Measurements from ENCODE around the gene SPEF2. TPM values are rescaled to one million over a fixed set of nuclear protein-coding genes. Genes with fewer than 3 reads are reported as not detected.

Gene SPEF2
- total RNA-seq, 1 donor from 2014 or later = 3.4 TPM

DNA sequence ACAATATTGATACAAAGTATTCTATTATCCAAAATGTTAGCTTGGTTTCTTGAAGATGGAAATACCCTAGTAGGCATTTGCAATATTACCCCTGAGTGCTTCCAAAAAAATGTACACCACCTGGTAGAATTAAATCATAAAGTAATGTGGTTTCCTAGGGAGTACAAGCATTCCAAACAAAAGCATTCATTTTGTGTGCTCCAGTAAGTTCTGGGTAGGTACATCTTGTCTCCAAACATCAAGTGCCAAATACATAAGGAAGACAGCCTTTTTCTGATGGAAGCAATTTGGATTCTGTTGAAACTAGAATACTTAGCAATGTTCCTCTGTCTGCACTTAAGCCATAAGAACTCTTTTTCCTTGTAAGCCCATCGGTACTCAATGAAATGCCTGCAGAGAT lies 165.9 kb downstream of the SPEF2 start:
- H3K36me3 ChIP-seq (ENCODE audit: insufficient read depth, low read length) = no peaks in the 10 kb centered on the region
- H2AFZ ChIP-seq (ENCODE audit: low read depth, low read length) = no peak overlapping the region
- no peaks in the 10 kb centered on the region for H4K20me1 ChIP-seq (ENCODE audit: insufficient read depth, low read length)
- FAIRE-seq (no peak), DNase-seq (ENCODE audit: low read depth) (no peak)
- Mint-ChIP-seq H3K4me3 (ENCODE audit: unreplicated experiment) (no peak overlapping the region), H3K4me1 (ENCODE audit: low read depth, unreplicated experiment) (peaks cover 14% of the 10 kb centered on the region), H3K36me3 (ENCODE audit: low read depth, unreplicated experiment) (no peaks in the 10 kb centered on the region), H3K27ac (ENCODE audit: unreplicated experiment) (no peak overlapping the region), H3K9me3 (ENCODE audit: unreplicated experiment) (peaks cover 5% of the 10 kb centered on the region), H3K27me3 (ENCODE audit: low read depth, unreplicated experiment) (no peaks in the 10 kb centered on the region)
- no peak for TF ChIP-seq EZH2 (IDR thresholded peaks at IDR 0.05; ENCODE audit: insufficient read depth, low read length)
- TF ChIP-seq, protein P1, sequence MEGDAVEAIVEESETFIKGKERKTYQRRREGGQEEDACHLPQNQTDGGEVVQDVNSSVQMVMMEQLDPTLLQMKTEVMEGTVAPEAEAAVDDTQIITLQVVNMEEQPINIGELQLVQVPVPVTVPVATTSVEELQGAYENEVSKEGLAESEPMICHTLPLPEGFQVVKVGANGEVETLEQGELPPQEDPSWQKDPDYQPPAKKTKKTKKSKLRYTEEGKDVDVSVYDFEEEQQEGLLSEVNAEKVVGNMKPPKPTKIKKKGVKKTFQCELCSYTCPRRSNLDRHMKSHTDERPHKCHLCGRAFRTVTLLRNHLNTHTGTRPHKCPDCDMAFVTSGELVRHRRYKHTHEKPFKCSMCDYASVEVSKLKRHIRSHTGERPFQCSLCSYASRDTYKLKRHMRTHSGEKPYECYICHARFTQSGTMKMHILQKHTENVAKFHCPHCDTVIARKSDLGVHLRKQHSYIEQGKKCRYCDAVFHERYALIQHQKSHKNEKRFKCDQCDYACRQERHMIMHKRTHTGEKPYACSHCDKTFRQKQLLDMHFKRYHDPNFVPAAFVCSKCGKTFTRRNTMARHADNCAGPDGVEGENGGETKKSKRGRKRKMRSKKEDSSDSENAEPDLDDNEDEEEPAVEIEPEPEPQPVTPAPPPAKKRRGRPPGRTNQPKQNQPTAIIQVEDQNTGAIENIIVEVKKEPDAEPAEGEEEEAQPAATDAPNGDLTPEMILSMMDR (IDR thresholded peaks at IDR 0.05; ENCODE audit: insufficient read depth, low read depth, low read length) = no peak
- no peak overlapping the region for H3K4me3 ChIP-seq (ENCODE audit: insufficient read depth, low read depth, low read length)
- no peaks in the 10 kb centered on the region for H3K79me2 ChIP-seq (ENCODE audit: insufficient read depth, low read length)
- H3K27me3 ChIP-seq (ENCODE audit: insufficient read depth, low read length) = no peaks in the 10 kb centered on the region
- H3K9ac ChIP-seq (ENCODE audit: low read length) = no peak overlapping the region
- no peaks in the 10 kb centered on the region for H3K4me1 ChIP-seq (ENCODE audit: insufficient read depth, low read length)
- no peaks in the 10 kb centered on the region for H3K9me3 ChIP-seq (ENCODE audit: insufficient read depth, low read depth, low read length)
- no peak overlapping the region for H3K27ac ChIP-seq (ENCODE audit: low read depth, low read length)
- no peak overlapping the region for H3K4me2 ChIP-seq (ENCODE audit: low read length)

DNA sequence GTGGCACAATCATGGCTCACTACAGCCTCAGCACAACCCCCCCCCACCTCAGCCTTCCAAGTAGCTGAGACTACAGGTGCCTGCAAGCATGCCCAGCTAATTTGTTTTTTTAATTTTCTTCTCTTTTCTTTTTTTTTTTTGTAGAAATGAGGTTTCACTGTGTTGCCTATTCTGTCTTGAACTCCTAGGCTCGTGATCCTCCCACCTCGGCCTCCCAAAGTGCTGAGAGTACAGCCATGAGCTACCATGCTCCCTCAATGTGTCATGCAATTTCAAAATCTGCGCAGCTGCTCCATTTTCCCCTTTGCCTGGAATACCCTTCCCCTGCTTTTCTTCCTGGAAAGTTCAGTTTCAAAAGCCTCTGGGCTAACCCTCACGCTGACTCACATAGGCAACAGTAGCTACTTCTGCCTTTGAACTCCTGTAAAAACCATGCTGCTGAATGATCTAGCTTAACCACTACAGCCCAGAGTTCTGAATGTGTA lies 168.0 kb downstream of the SPEF2 start:
- Mint-ChIP-seq H3K9me3 (ENCODE audit: unreplicated experiment) (peaks cover 7% of the 10 kb centered on the region), H3K36me3 (ENCODE audit: low read depth, unreplicated experiment) (no peaks in the 10 kb centered on the region), H3K4me1 (ENCODE audit: low read depth, unreplicated experiment) (peaks cover 15% of the 10 kb centered on the region), H3K4me3 (ENCODE audit: unreplicated experiment) (no peak overlapping the region), H3K27ac (ENCODE audit: unreplicated experiment) (peak overlapping the region; percentile 16), H3K27me3 (ENCODE audit: low read depth, unreplicated experiment) (no peaks in the 10 kb centered on the region)
- no peak overlapping the region for H3K4me3 ChIP-seq (ENCODE audit: insufficient read depth, low read depth, low read length)
- H3K27ac ChIP-seq (ENCODE audit: low read depth, low read length) = no peak overlapping the region
- H3K27me3 ChIP-seq (ENCODE audit: insufficient read depth, low read length) = no peaks in the 10 kb centered on the region
- DNase-seq (ENCODE audit: low read depth) = no peak
- TF ChIP-seq, protein P1 (IDR thresholded peaks at IDR 0.05; ENCODE audit: insufficient read depth, low read depth, low read length) = no peak
- TF ChIP-seq EZH2 (IDR thresholded peaks at IDR 0.05; ENCODE audit: insufficient read depth, low read length) = no peak
- H3K9me3 ChIP-seq (ENCODE audit: insufficient read depth, low read depth, low read length) = no peaks in the 10 kb centered on the region
- no peak for FAIRE-seq
- H3K4me2 ChIP-seq (ENCODE audit: low read length) = no peak overlapping the region
- H3K79me2 ChIP-seq (ENCODE audit: insufficient read depth, low read length) = no peaks in the 10 kb centered on the region
- H2AFZ ChIP-seq (ENCODE audit: low read depth, low read length) = no peak overlapping the region
- H4K20me1 ChIP-seq (ENCODE audit: insufficient read depth, low read length) = no peaks in the 10 kb centered on the region
- no peak overlapping the region for H3K9ac ChIP-seq (ENCODE audit: low read length)
- H3K36me3 ChIP-seq (ENCODE audit: insufficient read depth, low read length) = no peaks in the 10 kb centered on the region
- no peaks in the 10 kb centered on the region for H3K4me1 ChIP-seq (ENCODE audit: insufficient read depth, low read length)

DNA sequence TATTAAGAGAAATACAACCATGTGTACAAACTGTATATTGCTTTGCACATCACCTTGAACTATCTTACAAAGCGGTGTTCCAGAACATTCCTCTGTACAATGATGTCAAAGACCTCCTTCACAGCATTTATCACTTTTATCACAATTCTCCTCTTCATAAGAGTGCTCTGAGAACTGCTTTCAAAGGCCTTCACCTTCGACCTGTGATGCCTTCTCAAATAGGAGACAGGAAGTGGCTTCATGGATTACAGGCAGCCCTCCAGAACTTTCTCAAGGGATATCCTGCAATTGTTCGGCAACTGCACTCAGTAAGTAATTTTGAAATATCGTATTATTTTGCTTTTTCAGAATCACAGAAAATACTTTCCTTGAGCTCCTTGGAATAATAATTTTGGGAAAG lies 171.1 kb downstream of the SPEF2 start:
- no peaks in the 10 kb centered on the region for H3K27me3 ChIP-seq (ENCODE audit: insufficient read depth, low read length)
- no peak overlapping the region for H3K4me3 ChIP-seq (ENCODE audit: insufficient read depth, low read depth, low read length)
- H3K4me2 ChIP-seq (ENCODE audit: low read length) = no peak overlapping the region
- no peak for DNase-seq (ENCODE audit: low read depth)
- no peaks in the 10 kb centered on the region for H3K36me3 Mint-ChIP-seq (ENCODE audit: low read depth, unreplicated experiment)
- H3K36me3 ChIP-seq (ENCODE audit: insufficient read depth, low read length) = no peaks in the 10 kb centered on the region
- H3K4me1 ChIP-seq (ENCODE audit: insufficient read depth, low read length) = no peaks in the 10 kb centered on the region
- no peaks in the 10 kb centered on the region for H3K9me3 ChIP-seq (ENCODE audit: insufficient read depth, low read depth, low read length)
- no peaks in the 10 kb centered on the region for H3K79me2 ChIP-seq (ENCODE audit: insufficient read depth, low read length)
- H3K27ac ChIP-seq (ENCODE audit: low read depth, low read length) = no peak overlapping the region
- FAIRE-seq = no peak
- no peak for TF ChIP-seq EZH2 (IDR thresholded peaks at IDR 0.05; ENCODE audit: insufficient read depth, low read length)
- TF ChIP-seq, protein P1 (IDR thresholded peaks at IDR 0.05; ENCODE audit: insufficient read depth, low read depth, low read length) = no peak
- H3K27me3 Mint-ChIP-seq (ENCODE audit: low read depth, unreplicated experiment) = no peaks in the 10 kb centered on the region
- H2AFZ ChIP-seq (ENCODE audit: low read depth, low read length) = no peak overlapping the region
- no peak overlapping the region for H3K27ac Mint-ChIP-seq (ENCODE audit: unreplicated experiment)
- no peak overlapping the region for H3K4me3 Mint-ChIP-seq (ENCODE audit: unreplicated experiment)
- H3K9ac ChIP-seq (ENCODE audit: low read length) = no peak overlapping the region
- H3K4me1 Mint-ChIP-seq (ENCODE audit: low read depth, unreplicated experiment) = peaks cover 12% of the 10 kb centered on the region
- no peaks in the 10 kb centered on the region for H4K20me1 ChIP-seq (ENCODE audit: insufficient read depth, low read length)
- peaks cover 7% of the 10 kb centered on the region for H3K9me3 Mint-ChIP-seq (ENCODE audit: unreplicated experiment)

Data from astrocyte (in vitro differentiated cells and primary cell).